Fibroblast of villous mesenchyme (primary cell): ENCODE data around the gene SH3GL3. TPM values are rescaled to one million over a fixed set of nuclear protein-coding genes. Genes with fewer than 3 reads are reported as not detected.
A peak's percentile ranks its signal among the peaks of the same experiment; 100 is the strongest.

ENCODE experiments used
- DNase-seq: peaks from one replicate; pipeline ENCODE4 v3.0.0-alpha.2; 2010; ENCODE audit warnings: low read depth
- H3K4me3 ChIP-seq: 2 replicates; pipeline ENCODE4 v1.5.1; 2011; ENCODE audit warnings: low read depth, mild to moderate bottlenecking, low read length
- total RNA-seq: library from RNA; depleted of rRNA; stranded (reverse); fragments of >200 nt; gene quantifications from 2 replicates; pipeline ENCODE4 v1.2.3, GENCODE V29; 2012
- TF ChIP-seq, protein P1 (sequence below): IDR thresholded peaks from 2 replicates; pipeline ENCODE4 v1.5.1; 2012; ENCODE audit warnings: low read depth, mild to moderate bottlenecking, low read length; ENCODE audit not compliant: insufficient read depth

SH3GL3 gene
- total RNA-seq, 1 donor = under 0.01 TPM

GRCh38 chr15:83443076-83443847 lies 3.9 kb upstream of the SH3GL3 start:
- TF ChIP-seq, protein P1, sequence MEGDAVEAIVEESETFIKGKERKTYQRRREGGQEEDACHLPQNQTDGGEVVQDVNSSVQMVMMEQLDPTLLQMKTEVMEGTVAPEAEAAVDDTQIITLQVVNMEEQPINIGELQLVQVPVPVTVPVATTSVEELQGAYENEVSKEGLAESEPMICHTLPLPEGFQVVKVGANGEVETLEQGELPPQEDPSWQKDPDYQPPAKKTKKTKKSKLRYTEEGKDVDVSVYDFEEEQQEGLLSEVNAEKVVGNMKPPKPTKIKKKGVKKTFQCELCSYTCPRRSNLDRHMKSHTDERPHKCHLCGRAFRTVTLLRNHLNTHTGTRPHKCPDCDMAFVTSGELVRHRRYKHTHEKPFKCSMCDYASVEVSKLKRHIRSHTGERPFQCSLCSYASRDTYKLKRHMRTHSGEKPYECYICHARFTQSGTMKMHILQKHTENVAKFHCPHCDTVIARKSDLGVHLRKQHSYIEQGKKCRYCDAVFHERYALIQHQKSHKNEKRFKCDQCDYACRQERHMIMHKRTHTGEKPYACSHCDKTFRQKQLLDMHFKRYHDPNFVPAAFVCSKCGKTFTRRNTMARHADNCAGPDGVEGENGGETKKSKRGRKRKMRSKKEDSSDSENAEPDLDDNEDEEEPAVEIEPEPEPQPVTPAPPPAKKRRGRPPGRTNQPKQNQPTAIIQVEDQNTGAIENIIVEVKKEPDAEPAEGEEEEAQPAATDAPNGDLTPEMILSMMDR = no peak
- DNase-seq = no peak
- no peak overlapping the region for H3K4me3 ChIP-seq

GRCh38 chr15:83444936-83445335 lies 2.2 kb upstream of the SH3GL3 start:
- no peak overlapping the region for H3K4me3 ChIP-seq
- TF ChIP-seq, protein P1 = no peak
- DNase-seq = no peak

DNA sequence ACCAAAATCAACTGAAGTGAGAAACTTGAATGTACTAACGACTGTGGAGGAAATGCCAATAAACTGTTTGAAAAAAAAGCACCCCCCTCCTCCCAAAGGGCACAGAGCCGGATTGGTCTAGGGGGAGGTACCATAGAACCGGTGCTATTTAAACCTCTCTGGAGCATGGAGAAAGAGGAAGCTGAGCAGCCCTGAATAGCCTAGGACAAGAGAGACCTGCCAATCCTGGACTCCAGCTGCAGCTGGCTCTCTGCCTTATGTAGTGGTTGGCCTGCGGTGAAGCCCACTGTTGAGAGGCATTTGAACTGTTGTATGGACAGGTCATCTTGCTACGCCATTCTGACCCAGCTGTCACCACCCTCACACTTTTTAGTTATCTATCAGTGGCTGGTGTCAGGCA lies 1.5 kb upstream of the SH3GL3 start:
- DNase-seq = no peak
- no peak overlapping the region for H3K4me3 ChIP-seq
- TF ChIP-seq, protein P1 = no peak

DNA sequence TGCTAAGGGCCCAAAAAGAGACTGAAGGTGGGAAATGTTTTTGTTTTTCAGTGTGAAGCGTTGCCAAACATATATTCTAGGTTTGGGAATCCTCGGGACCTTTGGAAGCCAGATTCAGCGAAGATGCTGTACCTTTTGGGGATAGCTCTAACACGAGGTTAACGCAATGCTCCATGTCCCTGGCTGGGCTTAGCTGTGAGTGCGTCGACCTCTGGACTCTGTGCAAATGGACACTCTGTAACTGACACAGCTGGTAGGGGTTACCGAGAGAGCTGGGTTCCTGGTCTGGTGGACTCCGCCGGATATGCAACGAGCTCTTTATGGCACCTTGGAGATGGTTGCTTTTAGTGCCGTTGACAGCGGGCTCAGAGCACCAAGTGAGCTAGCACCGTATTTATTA lies 724 bp upstream of the SH3GL3 start:
- TF ChIP-seq, protein P1 = no peak
- no peak for DNase-seq
- H3K4me3 ChIP-seq = no peak overlapping the region

- H3K4me3 ChIP-seq = no peak overlapping the region
- no peak for DNase-seq
- TF ChIP-seq, protein P1 = no peak
Observed at GRCh38 chr15:83449250-83449671, 2.1 kb downstream of the SH3GL3 start.

DNA sequence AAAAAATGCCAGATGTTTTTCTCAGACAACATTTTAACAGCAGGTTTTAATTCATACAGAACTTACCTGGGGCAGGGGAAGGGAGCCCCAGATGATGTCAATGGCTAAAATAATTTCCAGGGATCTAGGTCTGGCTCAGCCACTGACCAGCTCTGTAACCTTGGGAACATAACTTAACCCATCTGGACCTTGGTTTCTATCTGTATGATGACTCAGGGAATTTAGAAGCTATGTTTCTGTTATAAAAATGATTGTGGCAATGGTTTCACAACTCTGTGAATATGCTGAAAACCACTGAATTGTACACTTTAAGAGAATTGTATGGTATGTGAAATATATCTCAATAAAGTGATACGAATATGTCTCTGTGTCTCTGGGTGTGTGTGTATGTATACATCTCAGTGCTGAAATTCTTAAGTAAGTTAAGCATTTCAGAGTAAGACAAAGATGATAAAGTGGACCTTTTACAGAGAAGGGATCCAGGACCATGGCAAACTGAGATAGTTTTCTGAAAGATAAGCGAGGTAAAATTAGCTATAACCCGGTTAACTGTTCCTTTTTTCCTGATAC lies 2.9 kb downstream of the SH3GL3 start:
- H3K4me3 ChIP-seq = no peak overlapping the region
- DNase-seq = peak; percentile 42
- TF ChIP-seq, protein P1 = no peak
